WTC11 (cell line): Measurements from ENCODE around the gene PIGV. TPM values are rescaled to one million over a fixed set of nuclear protein-coding genes. Genes with fewer than 3 reads are reported as not detected.

Experiments
- ATAC-seq: fragments of 200-7000 bp; cut with Tn5 transposase; 2 replicates; pipeline ENCODE4 v1.10.0; 2021; ENCODE audit warnings: mild to moderate bottlenecking, moderate library complexity
- CTCF ChIA-PET: fragments of 300-600 bp; sonication (Branson Sonifier 250); formaldehyde crosslinking; loops from one replicate; lab custom pipeline; 2021; ENCODE audit warnings: antibody characterized with exemption; lab: Charles Lee
- POLR2A ChIA-PET: fragments of 350-600 bp; sonication (Branson Sonifier 250); formaldehyde crosslinking; loops from one replicate; lab custom pipeline; 2021; ENCODE audit warnings: antibody characterized with exemption; lab: Charles Lee
- DNase-seq: peaks from one replicate; pipeline ENCODE4 v3.0.0; 2021; ENCODE audit warnings: low spot score
- H3K27ac Mint-ChIP-seq: 2 replicates; pipeline ENCODE4 v1.8.0; 2021; ENCODE audit warnings: mixed read lengths
- H3K27me3 Mint-ChIP-seq: 2 replicates; pipeline ENCODE4 v1.8.0; 2021; ENCODE audit warnings: low read depth, mild to moderate bottlenecking, moderate library complexity, mixed read lengths
- H3K36me3 Mint-ChIP-seq: 2 replicates; pipeline ENCODE4 v1.8.0; 2021; ENCODE audit warnings: mixed read lengths
- H3K4me1 Mint-ChIP-seq: 2 replicates; pipeline ENCODE4 v1.8.0; 2022; ENCODE audit warnings: mixed read lengths
- H3K4me3 Mint-ChIP-seq: 2 replicates; pipeline ENCODE4 v1.8.0; 2021; ENCODE audit warnings: mild to moderate bottlenecking, moderate library complexity, mixed read lengths
- H3K9me3 Mint-ChIP-seq: 2 replicates; pipeline ENCODE4 v1.8.0; 2021; ENCODE audit warnings: mixed read lengths
- ATF6 ChIP-seq: sonication (generic); formaldehyde crosslinking; IDR thresholded peaks from 2 replicates; pipeline ENCODE4 v1.8.1; 2023; ENCODE audit warnings: mild to moderate bottlenecking, missing genetic modification reagents
- CBFB ChIP-seq: sonication (generic); formaldehyde crosslinking; IDR thresholded peaks from 2 replicates; pipeline ENCODE4 v1.8.1; 2022; ENCODE audit warnings: mild to moderate bottlenecking, low read depth, missing genetic modification reagents
- CTCF ChIP-seq: fragments of 200-600 bp; IDR thresholded peaks from 2 replicates; pipeline ENCODE4 v1.8.0; 2022; ENCODE audit warnings: antibody characterized with exemption
- E2F1 ChIP-seq: sonication (generic); formaldehyde crosslinking; IDR thresholded peaks from 2 replicates; pipeline ENCODE4 v1.8.0; 2022; ENCODE audit warnings: mild to moderate bottlenecking, missing genetic modification reagents
- FOXP1 ChIP-seq: sonication (generic); formaldehyde crosslinking; IDR thresholded peaks from 2 replicates; pipeline ENCODE4 v1.8.0; 2022; ENCODE audit warnings: missing genetic modification reagents, mild to moderate bottlenecking, moderate library complexity, borderline replicate concordance
- MLX ChIP-seq: sonication (generic); formaldehyde crosslinking; IDR thresholded peaks from 2 replicates; pipeline ENCODE4 v1.8.1; 2023; ENCODE audit warnings: mild to moderate bottlenecking, missing genetic modification reagents, moderate library complexity
- NFE2L1 ChIP-seq: sonication (generic); formaldehyde crosslinking; IDR thresholded peaks from 2 replicates; pipeline ENCODE4 v1.8.1; 2023; ENCODE audit warnings: missing genetic modification reagents
- OVOL2 ChIP-seq: fragments of 250-450 bp; sonication (Bioruptor Pico); IDR thresholded peaks from 2 replicates; pipeline ENCODE4 v1.9.0; 2021; ENCODE audit warnings: mild to moderate bottlenecking, borderline replicate concordance
- SOX15 ChIP-seq: fragments of 250-450 bp; sonication (Bioruptor Pico); IDR thresholded peaks from 2 replicates; pipeline ENCODE4 v1.9.0; 2021; ENCODE audit warnings: mild to moderate bottlenecking
- SP1 ChIP-seq: sonication (generic); formaldehyde crosslinking; conservative IDR thresholded peaks from 2 replicates; pipeline ENCODE4 v1.8.1; 2022; ENCODE audit warnings: missing genetic modification reagents
- ZBTB21 ChIP-seq: sonication (generic); formaldehyde crosslinking; IDR thresholded peaks from 2 replicates; pipeline ENCODE4 v1.8.1; 2023; ENCODE audit warnings: mild to moderate bottlenecking, missing genetic modification reagents, borderline replicate concordance
- ZBTB43 ChIP-seq: sonication (generic); formaldehyde crosslinking; IDR thresholded peaks from 2 replicates; pipeline ENCODE4 v1.8.1; 2023; ENCODE audit warnings: mild to moderate bottlenecking, missing genetic modification reagents
- ZNF219 ChIP-seq: sonication (generic); formaldehyde crosslinking; IDR thresholded peaks from 2 replicates; pipeline ENCODE4 v1.8.0; 2023; ENCODE audit warnings: missing genetic modification reagents, mild to moderate bottlenecking, borderline replicate concordance
- ZNF263 ChIP-seq: sonication (generic); formaldehyde crosslinking; IDR thresholded peaks from 2 replicates; pipeline ENCODE4 v1.8.1; 2022; ENCODE audit warnings: low read depth, mild to moderate bottlenecking, moderate library complexity, missing genetic modification reagents
- ZNF512 ChIP-seq: sonication (generic); formaldehyde crosslinking; IDR thresholded peaks from 2 replicates; pipeline ENCODE4 v1.8.1; 2022; ENCODE audit warnings: missing genetic modification reagents, borderline replicate concordance
- ZNF532 ChIP-seq: fragments of 250-450 bp; sonication (Bioruptor Pico); IDR thresholded peaks from 2 replicates; pipeline ENCODE4 v1.9.0; 2021; ENCODE audit warnings: mild to moderate bottlenecking, borderline replicate concordance
- total RNA-seq: library from RNA; stranded (reverse); gene quantifications from 3 replicates; pipeline ENCODE4 v1.2.3, GENCODE V29; 2021
- TF ChIP-seq, protein P1 (sequence below): fragments of 250-450 bp; sonication (Bioruptor Pico); IDR thresholded peaks from 2 replicates; pipeline ENCODE4 v1.9.0; 2021; ENCODE audit warnings: moderate library complexity, mild to moderate bottlenecking, inconsistent platforms, borderline replicate concordance

PIGV gene
- total RNA-seq, 1 experiment from 2014 or later, result 15.0 TPM

DNA sequence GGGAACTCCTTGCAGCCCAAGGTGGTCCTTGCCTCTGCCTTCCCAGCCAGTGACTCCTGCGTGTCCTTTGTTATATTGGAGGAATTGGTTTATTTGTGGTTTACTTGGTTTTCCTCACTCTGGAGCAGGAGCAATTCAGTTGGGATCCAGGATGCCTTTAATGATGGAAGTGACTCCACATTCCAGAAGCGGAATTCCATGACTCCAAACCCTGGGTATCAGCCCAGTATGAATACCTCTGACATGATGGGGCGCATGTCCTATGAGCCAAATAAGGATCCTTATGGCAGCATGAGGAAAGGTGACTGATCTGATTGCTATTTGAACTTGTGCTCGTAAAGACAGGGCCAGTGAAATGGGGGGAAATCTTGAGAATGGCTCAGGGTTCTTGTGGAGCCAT is 15.1 kb upstream of the PIGV start (continued):
- no peak for TF ChIP-seq ATF6
- TF ChIP-seq CBFB, result no peak
- TF ChIP-seq, protein P1, sequence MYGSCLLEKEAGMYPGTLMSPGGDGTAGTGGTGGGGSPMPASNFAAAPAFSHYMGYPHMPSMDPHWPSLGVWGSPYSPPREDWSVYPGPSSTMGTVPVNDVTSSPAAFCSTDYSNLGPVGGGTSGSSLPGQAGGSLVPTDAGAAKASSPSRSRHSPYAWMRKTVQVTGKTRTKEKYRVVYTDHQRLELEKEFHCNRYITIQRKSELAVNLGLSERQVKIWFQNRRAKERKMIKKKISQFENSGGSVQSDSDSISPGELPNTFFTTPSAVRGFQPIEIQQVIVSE (CRISPR knock-in tag), result no peak
- no peak for TF ChIP-seq CTCF
- no peak for TF ChIP-seq SOX15
- TF ChIP-seq OVOL2 (CRISPR knock-in tag), result no peak

DNA sequence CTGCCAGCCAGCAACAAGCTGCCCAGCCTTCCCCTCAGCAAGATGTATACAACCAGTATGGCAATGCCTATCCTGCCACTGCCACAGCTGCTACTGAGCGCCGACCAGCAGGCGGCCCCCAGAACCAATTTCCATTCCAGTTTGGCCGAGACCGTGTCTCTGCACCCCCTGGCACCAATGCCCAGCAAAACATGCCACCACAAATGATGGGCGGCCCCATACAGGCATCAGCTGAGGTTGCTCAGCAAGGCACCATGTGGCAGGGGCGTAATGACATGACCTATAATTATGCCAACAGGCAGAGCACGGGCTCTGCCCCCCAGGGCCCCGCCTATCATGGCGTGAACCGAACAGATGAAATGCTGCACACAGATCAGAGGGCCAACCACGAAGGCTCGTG is 13.3 kb upstream of the PIGV start:
- no peaks in the 10 kb centered on the region for H3K9me3 Mint-ChIP-seq
- H3K27me3 Mint-ChIP-seq, result no peaks in the 10 kb centered on the region
- no peak overlapping the region for H3K4me3 Mint-ChIP-seq
- H3K36me3 Mint-ChIP-seq, result peaks cover 93% of the 10 kb centered on the region
- no peaks in the 10 kb centered on the region for H3K4me1 Mint-ChIP-seq
- TF ChIP-seq MLX (CRISPR knock-in tag) (no peak), NFE2L1 (CRISPR knock-in tag) (no peak), SP1 (CRISPR knock-in tag) (no peak), FOXP1 (CRISPR knock-in tag) (no peak), ATF6 (no peak), ZNF219 (no peak), ZBTB43 (no peak), ZNF263 (CRISPR knock-in tag) (no peak), E2F1 (CRISPR knock-in tag) (no peak), ZNF532 (no peak), ZNF512 (CRISPR knock-in tag) (no peak), ZBTB21 (CRISPR knock-in tag) (no peak), OVOL2 (CRISPR knock-in tag) (no peak)
- ATAC-seq (no peak), DNase-seq (no peak)
- ChIA-PET CTCF (interaction anchor here (1.6 kb wide), 1 partner anchor 14 kb away, joined by 4 read pairs; no protein-coding TSS in a partner anchor), POLR2A (no interaction called here)
- H3K27ac Mint-ChIP-seq, result no peak overlapping the region
